NCI-H460 (cell line): ENCODE data around the gene TMSB4X. TPM values are rescaled to one million over a fixed set of nuclear protein-coding genes. Genes with fewer than 3 reads are reported as not detected.
"Not testable (repeated sequence)": the region's sequence is repeated elsewhere in the genome, so short reads cannot be mapped to it uniquely, and the experiment has no call there.

Experiments
- DNase-seq: peaks from one replicate; pipeline ENCODE4 v3.0.0-alpha.2; 2016; ENCODE audit warnings: low read depth; ENCODE audit errors: extremely low read depth
- total RNA-seq: library from RNA; depleted of rRNA; stranded (reverse); fragments of >200 nt; shearing (Covaris generic); gene quantifications from 2 replicates; pipeline ENCODE4 v1.2.3, GENCODE V29; 2014; rRNA removed

Gene TMSB4X
- total RNA-seq, 1 experiment from 2014 or later, result 1,028 TPM

DNA sequence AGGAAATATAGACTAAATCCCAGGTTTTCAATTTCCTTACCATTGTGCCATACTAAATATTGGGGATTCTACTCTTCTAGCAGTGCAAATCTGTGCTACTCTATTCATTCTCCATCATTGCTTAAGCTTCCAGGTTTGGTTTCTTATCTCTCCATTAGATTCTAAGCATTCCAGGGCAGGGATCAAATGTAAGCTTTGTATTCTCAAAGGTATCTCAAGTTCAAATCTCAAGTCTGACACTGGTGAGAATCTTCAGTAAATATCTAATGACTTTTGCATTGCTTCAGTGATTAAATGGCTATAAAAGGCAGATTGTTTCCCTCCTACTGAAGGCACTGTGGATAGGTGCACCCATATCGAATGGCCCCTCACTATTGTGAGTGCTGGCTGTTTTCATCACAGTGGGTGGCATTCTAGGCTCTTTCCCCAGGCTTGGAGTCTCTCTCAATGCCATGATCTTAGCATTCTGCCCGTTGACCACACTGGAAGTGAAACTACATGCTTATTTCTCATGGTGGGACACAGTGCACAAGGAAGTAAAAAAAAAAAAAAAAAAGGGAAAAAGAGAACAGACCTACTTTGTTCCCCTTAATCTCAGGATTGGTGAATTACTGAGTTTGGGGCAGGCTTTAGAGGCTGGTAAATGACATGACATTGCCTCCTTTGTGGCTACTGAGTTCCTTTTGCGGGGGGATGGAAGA lies 40.8 kb downstream of the TMSB4X start:
- no peak for DNase-seq

DNA sequence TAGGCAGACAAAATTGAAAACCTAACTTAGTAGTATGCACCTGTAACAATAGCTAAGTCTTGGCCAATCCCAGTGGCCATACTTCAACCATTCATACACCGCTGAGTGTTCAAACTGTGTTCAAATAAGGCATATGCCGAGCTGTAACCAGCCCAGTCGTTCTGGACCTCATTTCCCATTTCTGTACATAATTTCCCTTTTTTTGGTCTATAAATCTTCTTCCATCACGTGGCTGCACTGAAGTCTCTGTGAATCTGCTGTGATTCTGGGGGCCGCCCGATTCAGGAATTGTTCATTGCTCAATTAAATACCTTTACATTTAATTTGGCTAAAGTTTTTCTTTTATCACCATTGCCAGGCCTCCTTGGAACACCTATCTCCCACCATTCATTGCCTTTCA lies 41.8 kb downstream of the TMSB4X start:
- DNase-seq, result not testable (repeated sequence)

DNA sequence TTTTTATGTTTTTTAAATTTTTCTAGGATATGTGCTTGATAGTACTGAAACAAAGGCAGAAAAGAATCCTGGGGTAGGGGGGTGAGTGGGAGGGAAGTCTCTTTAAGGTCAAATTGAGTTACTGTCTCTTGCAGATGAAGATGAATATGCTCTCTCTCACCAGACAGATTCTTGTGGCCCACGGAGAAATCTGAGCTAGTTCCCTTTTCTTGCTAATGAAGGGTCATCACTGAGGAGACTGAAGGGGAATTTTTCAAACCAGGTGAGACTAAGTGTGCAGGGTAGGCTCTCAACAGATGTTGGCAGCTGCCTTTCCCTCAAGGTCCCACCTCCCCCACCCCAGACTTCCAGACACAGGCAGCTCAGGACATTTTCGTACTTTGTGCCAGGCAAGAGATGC lies 48.0 kb downstream of the TMSB4X start:
- DNase-seq, result no peak

DNA sequence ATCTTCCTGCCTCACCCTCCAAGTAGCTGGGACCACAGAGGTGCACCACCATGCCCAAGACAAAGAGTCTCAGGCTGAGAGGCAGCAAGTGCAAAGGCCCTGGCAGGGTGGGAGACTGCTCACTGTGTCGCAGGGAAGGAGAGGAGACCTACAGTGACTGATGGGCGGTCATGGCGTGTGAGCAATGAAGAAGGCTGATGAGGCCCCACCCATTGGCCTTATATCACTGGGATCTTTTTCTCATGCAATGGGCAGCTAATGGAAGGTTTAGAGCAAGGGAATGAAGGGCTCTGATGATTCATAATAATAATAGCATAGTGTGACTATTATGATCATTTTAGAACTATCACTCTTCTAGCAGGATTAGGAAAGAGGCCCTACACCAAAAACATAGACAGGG lies 48.7 kb downstream of the TMSB4X start:
- no peak for DNase-seq

DNA sequence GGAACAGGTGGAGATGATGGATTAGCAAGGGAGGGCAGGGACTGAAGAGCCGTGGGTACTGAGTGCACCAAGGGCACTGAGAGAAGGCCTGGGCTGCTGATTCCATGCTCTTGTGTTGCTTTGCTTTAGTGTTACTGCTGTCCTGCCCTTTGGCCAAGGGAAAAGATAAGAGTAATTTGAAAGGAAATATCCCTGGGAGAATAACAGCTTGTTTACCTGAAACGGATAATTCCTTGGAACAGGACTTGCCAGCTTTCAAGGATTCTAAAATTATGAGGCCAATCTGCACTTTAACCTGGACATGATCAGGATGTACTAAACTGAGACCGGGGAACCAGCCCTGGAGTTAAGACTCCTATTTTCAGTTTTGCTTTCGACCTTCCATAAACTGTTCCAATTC lies 49.1 kb downstream of the TMSB4X start:
- no peak for DNase-seq

DNA sequence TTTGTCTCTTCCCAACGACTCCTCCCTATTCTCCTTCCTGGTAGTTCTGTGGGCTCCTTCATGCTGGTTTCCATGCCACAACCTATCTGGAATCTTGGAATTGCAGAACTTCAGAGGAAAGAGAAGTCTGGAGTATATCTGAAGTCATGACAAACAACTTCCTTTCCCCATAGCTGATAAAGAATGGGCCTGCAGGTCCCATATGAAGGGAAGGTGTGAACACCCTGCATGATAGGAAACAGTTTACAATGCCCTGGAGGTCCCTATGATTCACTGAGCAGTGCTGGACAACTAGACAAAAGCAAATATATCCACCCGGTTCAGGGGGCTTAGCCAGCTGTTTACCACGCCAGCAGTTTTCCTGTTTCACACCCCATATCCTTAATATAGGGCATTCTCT lies 50.1 kb downstream of the TMSB4X start:
- DNase-seq, result no peak

Other genes starting within 250 kb of the TMSB4X start
- 55.0 and 55.9 TPM in 2 replicates for gene PRPS2, start 183.7 kb upstream of the TMSB4X start, total RNA-seq
- gene TLR7, start 108.0 kb upstream of the TMSB4X start, total RNA-seq, result not detected in 2 replicates
- not detected in 2 replicates for gene TLR8, start 68.5 kb upstream of the TMSB4X start, total RNA-seq
- not detected in 2 replicates for gene FAM9C, start 69.5 kb downstream of the TMSB4X start, total RNA-seq